ENCODE measurements around the gene PAAF1.

DNA sequence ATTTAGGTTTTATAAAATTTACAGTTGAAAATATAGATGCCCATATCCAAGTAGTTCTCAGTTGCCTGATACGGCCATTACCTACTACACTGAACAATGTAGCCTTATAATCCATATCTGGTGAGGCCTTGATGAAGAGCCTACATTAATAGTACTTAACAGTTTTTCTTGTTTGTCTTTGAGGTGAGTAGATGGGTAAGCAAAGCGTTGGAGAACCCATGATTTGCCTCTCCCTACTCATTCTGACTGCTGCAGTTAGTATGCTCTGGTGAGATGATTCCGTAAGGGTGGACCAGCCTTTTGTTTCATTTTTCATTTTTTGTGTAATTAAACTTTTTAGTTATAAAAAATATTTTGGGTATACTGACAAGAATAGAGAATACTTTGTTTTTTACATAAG, 11.4 kb downstream of the PAAF1 start:
- TF ChIP-seq EZH2phosphoT487 (IDR thresholded peaks at IDR 0.05; ENCODE audit: borderline replicate concordance, low read length) (no peak), CTCF (conservative IDR thresholded peaks at IDR 0.05; ENCODE audit: low read depth, low read length) (no peak), EZH2 (IDR thresholded peaks at IDR 0.05; ENCODE audit: low read length, unreplicated experiment) (no peak)
